Keratinocyte (primary cell): ENCODE results near the gene KLHDC7B.

Experiments
- EZH2 ChIP-seq: IDR thresholded peaks from one replicate; pipeline ENCODE4 v1.6.1; 2012; ENCODE audit warnings: inconsistent platforms, mild to moderate bottlenecking, low read length, moderate library complexity
- TF ChIP-seq, protein P1 (sequence below), 3 experiments: IDR thresholded peaks in 1 of 3; conservative IDR thresholded peaks in 1 of 3; optimal IDR thresholded peaks in 1 of 3; 2 replicates in 2 of 3; 3 replicates in 1 of 3; pipeline versions ENCODE3 to v1.5.1; 2011; ENCODE audit warnings: low read length in 3 of 3, mild to moderate bottlenecking in 3 of 3, moderate library complexity in 2 of 3, control low read depth in 1 of 3, inconsistent platforms in 1 of 3; ENCODE audit not compliant: insufficient read depth in 2 of 3; ENCODE audit errors: extremely low read depth in 1 of 3

GRCh38 chr22:50532824-50533796 is 12.6 kb upstream of the KLHDC7B start:
- TF ChIP-seq, protein P1, sequence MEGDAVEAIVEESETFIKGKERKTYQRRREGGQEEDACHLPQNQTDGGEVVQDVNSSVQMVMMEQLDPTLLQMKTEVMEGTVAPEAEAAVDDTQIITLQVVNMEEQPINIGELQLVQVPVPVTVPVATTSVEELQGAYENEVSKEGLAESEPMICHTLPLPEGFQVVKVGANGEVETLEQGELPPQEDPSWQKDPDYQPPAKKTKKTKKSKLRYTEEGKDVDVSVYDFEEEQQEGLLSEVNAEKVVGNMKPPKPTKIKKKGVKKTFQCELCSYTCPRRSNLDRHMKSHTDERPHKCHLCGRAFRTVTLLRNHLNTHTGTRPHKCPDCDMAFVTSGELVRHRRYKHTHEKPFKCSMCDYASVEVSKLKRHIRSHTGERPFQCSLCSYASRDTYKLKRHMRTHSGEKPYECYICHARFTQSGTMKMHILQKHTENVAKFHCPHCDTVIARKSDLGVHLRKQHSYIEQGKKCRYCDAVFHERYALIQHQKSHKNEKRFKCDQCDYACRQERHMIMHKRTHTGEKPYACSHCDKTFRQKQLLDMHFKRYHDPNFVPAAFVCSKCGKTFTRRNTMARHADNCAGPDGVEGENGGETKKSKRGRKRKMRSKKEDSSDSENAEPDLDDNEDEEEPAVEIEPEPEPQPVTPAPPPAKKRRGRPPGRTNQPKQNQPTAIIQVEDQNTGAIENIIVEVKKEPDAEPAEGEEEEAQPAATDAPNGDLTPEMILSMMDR (optimal IDR thresholded peaks at IDR 0.05 in 1 of 3, IDR thresholded peaks at IDR 0.05 in 1 of 3, conservative IDR thresholded peaks at IDR 0.05 in 1 of 3; ENCODE audit: extremely low read depth in 1 of 3, insufficient read depth in 2 of 3, low read length in 3 of 3) = no peak
- TF ChIP-seq EZH2 = no peak
